DOHH2 (cell line): ENCODE measurements around the gene DHX29.

Source experiments
- EZH2phosphoT487 ChIP-seq: fragments of 200-600 bp; sonication (generic); IDR thresholded peaks from 2 replicates; pipeline ENCODE4 v1.6.1; 2017; ENCODE audit warnings: borderline replicate concordance, mild to moderate bottlenecking, antibody characterized with exemption, low read length, moderate library complexity, mixed read lengths
- TF ChIP-seq, protein P1 (sequence below): fragments of 200-600 bp; sonication (generic); IDR thresholded peaks from one replicate; pipeline ENCODE4 v1.5.1; 2014; ENCODE audit warnings: antibody characterized with exemption, mild to moderate bottlenecking, low read depth, low read length; ENCODE audit not compliant: poor library complexity, severe bottlenecking

DNA sequence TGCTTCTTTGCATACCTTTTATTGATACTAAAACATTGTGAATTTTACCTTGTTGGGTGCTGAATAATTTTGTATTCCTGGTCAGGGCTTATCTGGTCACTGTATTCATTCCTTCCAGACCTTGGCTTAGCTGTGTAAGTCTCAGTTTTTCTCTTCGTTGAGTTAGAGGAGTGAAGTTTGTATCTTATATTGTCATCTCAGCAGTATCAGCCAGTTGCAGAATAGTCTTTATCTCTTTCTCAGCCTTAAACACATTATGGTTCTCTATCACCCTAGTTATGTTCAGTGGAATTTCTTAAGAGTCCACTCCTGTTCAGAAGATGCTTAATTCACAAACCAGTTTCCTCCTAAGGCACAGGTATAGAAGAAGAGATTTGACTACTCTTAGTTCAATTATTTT lies 25.5 kb upstream of the DHX29 start:
- TF ChIP-seq, protein P1, sequence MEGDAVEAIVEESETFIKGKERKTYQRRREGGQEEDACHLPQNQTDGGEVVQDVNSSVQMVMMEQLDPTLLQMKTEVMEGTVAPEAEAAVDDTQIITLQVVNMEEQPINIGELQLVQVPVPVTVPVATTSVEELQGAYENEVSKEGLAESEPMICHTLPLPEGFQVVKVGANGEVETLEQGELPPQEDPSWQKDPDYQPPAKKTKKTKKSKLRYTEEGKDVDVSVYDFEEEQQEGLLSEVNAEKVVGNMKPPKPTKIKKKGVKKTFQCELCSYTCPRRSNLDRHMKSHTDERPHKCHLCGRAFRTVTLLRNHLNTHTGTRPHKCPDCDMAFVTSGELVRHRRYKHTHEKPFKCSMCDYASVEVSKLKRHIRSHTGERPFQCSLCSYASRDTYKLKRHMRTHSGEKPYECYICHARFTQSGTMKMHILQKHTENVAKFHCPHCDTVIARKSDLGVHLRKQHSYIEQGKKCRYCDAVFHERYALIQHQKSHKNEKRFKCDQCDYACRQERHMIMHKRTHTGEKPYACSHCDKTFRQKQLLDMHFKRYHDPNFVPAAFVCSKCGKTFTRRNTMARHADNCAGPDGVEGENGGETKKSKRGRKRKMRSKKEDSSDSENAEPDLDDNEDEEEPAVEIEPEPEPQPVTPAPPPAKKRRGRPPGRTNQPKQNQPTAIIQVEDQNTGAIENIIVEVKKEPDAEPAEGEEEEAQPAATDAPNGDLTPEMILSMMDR: no peak
- TF ChIP-seq EZH2phosphoT487: no peak
